Osteoblast (primary cell): ENCODE results near the gene NRXN2. TPM values are rescaled to one million over a fixed set of nuclear protein-coding genes. Genes with fewer than 3 reads are reported as not detected.

Experiments
- DNase-seq: peaks from one replicate; pipeline ENCODE4 v3.0.0; 2011; ENCODE audit warnings: low spot score, mixed read lengths; ENCODE audit not compliant: insufficient read length; ENCODE audit errors: missing footprints
- H2AFZ ChIP-seq: 2 replicates; pipeline ENCODE4 v1.6.0; 2011; ENCODE audit warnings: mild to moderate bottlenecking, low read length
- H3K27ac ChIP-seq: 2 replicates; pipeline ENCODE4 v1.5.1; 2011; ENCODE audit warnings: mild to moderate bottlenecking, low read depth, low read length, moderate library complexity
- H3K27me3 ChIP-seq: 2 replicates; pipeline ENCODE4 v1.6.0; 2012; ENCODE audit warnings: mild to moderate bottlenecking, control low read depth, inconsistent platforms, low read length, moderate library complexity; ENCODE audit not compliant: insufficient read depth
- H3K36me3 ChIP-seq: 2 replicates; pipeline ENCODE4 v1.5.1; 2011; ENCODE audit warnings: mild to moderate bottlenecking, low read length, control low read depth, moderate library complexity; ENCODE audit not compliant: insufficient read depth
- H3K4me1 ChIP-seq: 2 replicates; pipeline ENCODE4 v1.5.1; 2011; ENCODE audit warnings: mild to moderate bottlenecking, low read length, control low read depth, moderate library complexity; ENCODE audit not compliant: insufficient read depth
- H3K4me2 ChIP-seq: 2 replicates; pipeline ENCODE4 v1.6.0; 2011; ENCODE audit warnings: mild to moderate bottlenecking, low read length; ENCODE audit not compliant: insufficient read depth
- H3K4me3 ChIP-seq: fragments of 200-600 bp; sonication (generic); 3 replicates; pipeline ENCODE4 v1.5.1; 2012; ENCODE audit warnings: mild to moderate bottlenecking, low read length, inconsistent platforms; ENCODE audit not compliant: insufficient read depth
- H3K79me2 ChIP-seq: 2 replicates; pipeline ENCODE4 v1.6.0; 2012; ENCODE audit warnings: mild to moderate bottlenecking, low read length, control low read depth, inconsistent platforms; ENCODE audit not compliant: insufficient read depth
- H3K9me3 ChIP-seq: 2 replicates; pipeline ENCODE4 v1.5.1; 2011; ENCODE audit warnings: low read depth, low read length, control low read depth
- H4K20me1 ChIP-seq: 2 replicates; pipeline ENCODE4 v1.6.0; 2012; ENCODE audit warnings: mild to moderate bottlenecking, low read length, control low read depth; ENCODE audit not compliant: insufficient read depth
- total RNA-seq: library from RNA; depleted of rRNA; stranded (reverse); fragments of >200 nt; gene quantifications from 2 replicates; pipeline ENCODE4 v1.2.3, GENCODE V29; 2012
- TF ChIP-seq, protein P1 (sequence below): IDR thresholded peaks from 2 replicates; pipeline ENCODE4 v1.5.1; 2011; ENCODE audit warnings: mild to moderate bottlenecking, low read depth, low read length, moderate library complexity; ENCODE audit errors: extremely low read depth

NRXN2 gene
- total RNA-seq, 1 donor, result 90.1 TPM

DNA sequence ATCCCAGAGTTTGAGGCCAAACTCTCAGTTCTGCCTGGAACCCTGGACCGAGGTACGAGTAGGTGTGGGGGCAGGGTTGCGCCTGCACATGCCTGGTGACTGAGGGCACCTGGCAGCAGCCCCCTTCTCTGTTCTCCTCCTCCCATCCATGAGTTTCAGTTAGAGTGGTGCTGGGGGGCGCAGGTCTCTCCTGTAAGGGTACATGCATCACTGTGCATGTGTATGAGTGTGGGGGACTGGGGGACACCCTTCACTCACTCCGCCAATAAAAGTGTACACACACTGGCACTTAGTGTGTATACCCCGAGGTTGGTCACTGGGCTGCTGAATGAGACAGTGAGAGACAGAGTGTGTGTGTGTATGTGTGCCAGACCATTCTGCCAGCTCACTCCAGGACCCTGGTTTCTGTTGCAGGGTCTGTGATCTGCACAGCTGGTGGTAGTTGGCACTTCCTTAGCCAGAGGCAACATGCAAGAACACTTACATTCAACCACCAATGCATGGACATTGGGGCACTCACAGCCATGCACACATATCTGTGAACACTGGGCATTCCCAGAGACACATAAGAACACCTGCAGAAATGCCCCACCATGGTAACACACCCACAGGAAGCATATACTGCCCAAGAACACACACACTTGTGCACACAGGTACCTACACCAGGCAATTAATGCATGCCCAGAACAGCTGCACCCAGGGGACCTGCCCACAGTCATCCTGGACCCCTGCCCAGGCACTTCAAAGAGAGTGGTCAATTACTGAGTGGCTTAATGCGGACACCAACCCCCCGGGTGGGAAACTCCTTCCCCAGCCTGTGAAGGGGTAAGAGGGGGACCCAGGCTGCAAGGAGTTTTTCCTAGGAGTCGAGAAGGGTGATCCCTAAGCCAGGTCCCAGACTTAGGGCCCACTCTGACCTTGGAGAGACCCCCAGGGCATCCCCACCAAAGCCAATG lies 1.2 kb upstream of the NRXN2 start:
- no peaks in the 10 kb centered on the region for H4K20me1 ChIP-seq
- H3K36me3 ChIP-seq, result no peaks in the 10 kb centered on the region
- peaks cover 17% of the 10 kb centered on the region for H3K27me3 ChIP-seq
- H2AFZ ChIP-seq, result no peak overlapping the region
- no peaks in the 10 kb centered on the region for H3K4me1 ChIP-seq
- no peak overlapping the region for H3K27ac ChIP-seq
- H3K9me3 ChIP-seq, result no peaks in the 10 kb centered on the region
- TF ChIP-seq, protein P1, sequence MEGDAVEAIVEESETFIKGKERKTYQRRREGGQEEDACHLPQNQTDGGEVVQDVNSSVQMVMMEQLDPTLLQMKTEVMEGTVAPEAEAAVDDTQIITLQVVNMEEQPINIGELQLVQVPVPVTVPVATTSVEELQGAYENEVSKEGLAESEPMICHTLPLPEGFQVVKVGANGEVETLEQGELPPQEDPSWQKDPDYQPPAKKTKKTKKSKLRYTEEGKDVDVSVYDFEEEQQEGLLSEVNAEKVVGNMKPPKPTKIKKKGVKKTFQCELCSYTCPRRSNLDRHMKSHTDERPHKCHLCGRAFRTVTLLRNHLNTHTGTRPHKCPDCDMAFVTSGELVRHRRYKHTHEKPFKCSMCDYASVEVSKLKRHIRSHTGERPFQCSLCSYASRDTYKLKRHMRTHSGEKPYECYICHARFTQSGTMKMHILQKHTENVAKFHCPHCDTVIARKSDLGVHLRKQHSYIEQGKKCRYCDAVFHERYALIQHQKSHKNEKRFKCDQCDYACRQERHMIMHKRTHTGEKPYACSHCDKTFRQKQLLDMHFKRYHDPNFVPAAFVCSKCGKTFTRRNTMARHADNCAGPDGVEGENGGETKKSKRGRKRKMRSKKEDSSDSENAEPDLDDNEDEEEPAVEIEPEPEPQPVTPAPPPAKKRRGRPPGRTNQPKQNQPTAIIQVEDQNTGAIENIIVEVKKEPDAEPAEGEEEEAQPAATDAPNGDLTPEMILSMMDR, result no peak
- no peaks in the 10 kb centered on the region for H3K79me2 ChIP-seq
- no peak overlapping the region for H3K4me2 ChIP-seq
- peak; percentile 77 for DNase-seq
- H3K4me3 ChIP-seq, result no peak overlapping the region

DNA sequence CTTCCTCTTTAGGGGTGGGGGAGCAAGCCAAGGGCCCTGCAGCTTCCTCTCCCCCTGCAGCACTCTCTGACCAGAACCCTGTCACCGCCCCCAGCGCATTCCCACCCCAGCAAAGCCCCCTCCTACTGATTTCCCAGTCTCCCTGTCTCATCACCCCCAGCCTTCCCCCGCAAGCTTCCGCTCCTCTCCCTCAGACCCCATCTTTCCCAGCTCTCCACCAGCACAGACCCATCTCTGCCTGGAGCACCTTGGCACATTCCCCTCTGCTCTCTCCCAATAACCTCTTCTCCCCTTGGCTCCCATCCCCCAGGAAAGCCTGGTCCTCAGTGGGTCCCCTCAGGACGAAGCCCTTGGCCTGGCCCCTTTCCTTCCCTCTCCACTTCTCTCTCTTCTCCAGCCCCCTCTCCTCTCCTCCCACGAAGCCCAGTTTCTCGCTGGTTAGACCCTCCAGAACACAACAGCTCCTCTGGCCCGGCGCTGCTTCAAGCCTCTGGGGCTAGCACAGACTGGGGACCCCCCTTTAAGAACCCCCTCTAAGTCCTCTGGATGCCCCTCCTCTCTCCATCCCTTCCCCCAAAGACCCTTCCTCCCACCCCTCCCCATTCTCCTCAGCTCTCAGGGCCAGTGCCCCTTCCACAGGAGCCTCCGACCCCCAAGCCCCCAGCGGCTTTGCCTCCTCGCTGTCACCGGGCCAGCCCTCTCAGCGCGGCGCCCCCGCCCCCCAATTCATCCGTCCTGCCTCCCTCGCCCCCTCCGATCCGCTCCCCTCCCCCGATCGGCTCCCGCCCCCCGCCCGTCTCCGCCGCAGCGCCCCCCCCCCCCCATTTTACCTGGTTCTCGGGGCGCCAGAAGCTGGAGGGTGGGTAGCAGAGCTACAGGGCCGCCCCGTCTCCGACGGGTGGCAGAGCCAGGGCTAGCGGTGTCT lies 594 bp downstream of the NRXN2 start:
- TF ChIP-seq, protein P1, result no peak
- DNase-seq, result peak; percentile 88
- Histone ChIP-seq H3K79me2 (no peaks in the 10 kb centered on the region), H3K27ac (no peak overlapping the region), H2AFZ (no peak overlapping the region), H3K9me3 (no peaks in the 10 kb centered on the region), H3K4me3 (no peak overlapping the region), H3K4me1 (no peaks in the 10 kb centered on the region), H3K4me2 (no peak overlapping the region), H3K36me3 (no peaks in the 10 kb centered on the region), H4K20me1 (no peaks in the 10 kb centered on the region), H3K27me3 (peaks cover 21% of the 10 kb centered on the region)

DNA sequence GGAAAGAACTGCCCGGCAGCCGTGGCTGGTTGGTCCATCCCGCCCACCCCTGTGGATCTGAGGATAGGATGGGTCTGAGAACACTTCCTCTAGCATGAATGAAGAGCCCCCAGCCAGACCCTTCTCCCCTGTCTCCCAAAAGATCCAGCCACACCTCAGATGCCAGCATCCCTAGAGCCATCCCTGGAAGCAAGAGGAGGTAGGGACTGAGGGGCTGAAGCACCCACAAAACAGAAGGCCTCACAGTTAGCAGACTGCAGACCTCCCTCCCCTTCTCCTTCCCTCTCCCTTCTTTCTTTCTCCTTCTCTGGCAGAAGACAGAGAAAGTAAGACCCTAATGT lies 1.7 kb downstream of the NRXN2 start:
- TF ChIP-seq, protein P1, result no peak
- Histone ChIP-seq H3K36me3 (no peaks in the 10 kb centered on the region), H3K4me3 (no peak overlapping the region), H4K20me1 (no peaks in the 10 kb centered on the region), H3K79me2 (no peaks in the 10 kb centered on the region), H3K4me2 (no peak overlapping the region), H3K27me3 (peaks cover 30% of the 10 kb centered on the region), H3K27ac (no peak overlapping the region), H2AFZ (no peak overlapping the region), H3K4me1 (no peaks in the 10 kb centered on the region), H3K9me3 (no peaks in the 10 kb centered on the region)
- peak; percentile 73 for DNase-seq
